Measurements from ENCODE around the gene NANP. TPM values are rescaled to one million over a fixed set of nuclear protein-coding genes. Genes with fewer than 3 reads are reported as not detected.
A peak's percentile ranks its signal among the peaks of the same experiment; 100 is the strongest.

NANP gene
- total and polyA plus RNA-seq, 9 of the 15 experiments (the other 6 are each of a cell fraction or from before 2014, with no cell fraction given): 5.4 to 8.4 (median 6.9) TPM

DNA sequence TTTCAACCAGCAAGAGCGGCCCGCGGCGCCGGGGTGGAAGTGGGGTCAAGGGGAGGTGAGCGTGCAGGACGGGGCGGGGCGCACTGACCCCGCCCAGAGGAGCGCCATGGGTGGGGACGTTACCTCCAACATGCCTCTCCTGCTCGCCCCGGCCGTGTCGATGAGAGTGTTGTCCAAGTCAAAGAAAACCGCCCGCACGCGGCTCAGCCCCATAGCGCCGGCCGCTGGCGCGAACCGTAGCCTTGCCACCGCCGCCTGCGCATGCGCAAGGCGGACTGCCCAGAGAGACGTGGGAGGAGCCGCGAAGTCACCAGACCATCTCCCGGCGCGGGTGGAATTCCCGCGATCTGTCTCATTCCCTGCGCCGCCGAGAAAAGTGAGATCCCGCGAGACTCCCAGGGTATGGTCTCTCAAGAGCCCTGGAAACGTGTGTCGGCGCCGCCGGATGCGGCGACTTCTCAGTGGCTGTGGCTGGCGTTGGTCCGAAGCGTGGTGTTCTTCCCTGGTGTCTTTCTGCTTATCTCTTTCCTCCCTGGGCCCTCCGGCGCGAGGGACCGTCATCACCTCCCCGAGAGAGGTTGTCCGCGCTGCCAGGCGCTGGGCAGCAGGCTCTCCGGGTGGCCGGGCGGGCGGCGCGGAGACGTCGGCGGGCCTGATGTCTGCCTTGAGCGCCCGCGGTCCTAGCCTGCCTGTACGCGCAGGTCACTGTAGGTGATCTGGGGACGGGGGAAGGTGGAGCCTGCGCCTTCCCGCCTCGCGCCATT is at the start of gene NANP (continued):
- TF ChIP-seq EZH2 (IDR thresholded peaks at IDR 0.05; ENCODE audit: borderline replicate concordance, low read depth, low read length): no peak
- no peak for TF ChIP-seq TEAD2 (tag; IDR thresholded peaks at IDR 0.05)
- TF ChIP-seq CHD4 (IDR thresholded peaks at IDR 0.05; ENCODE audit: insufficient read depth, insufficient replicate concordance, low read depth, low read length, poor library complexity, severe bottlenecking): no peak
- no peak for TF ChIP-seq TGIF2 (CRISPR knock-in tag; IDR thresholded peaks at IDR 0.05)
- no peak for TF ChIP-seq ZNF75A (CRISPR knock-in tag; IDR thresholded peaks at IDR 0.05)
- no peak for TF ChIP-seq BRD9 (IDR thresholded peaks at IDR 0.05; ENCODE audit: low read depth, partially characterized antibody)
- no peak for TF ChIP-seq ZNF311 (CRISPR knock-in tag; IDR thresholded peaks at IDR 0.05)
- TF ChIP-seq MTF1 (CRISPR knock-in tag; IDR thresholded peaks at IDR 0.05; ENCODE audit: borderline replicate concordance): no peak
- TF ChIP-seq NRF1 (conservative IDR thresholded peaks at IDR 0.05 in 1 of 2, IDR thresholded peaks at IDR 0.05 in 1 of 2): peak; percentile 99
- peak; percentile 54 for TF ChIP-seq GABPA (tag; conservative IDR thresholded peaks at IDR 0.05; ENCODE audit: low read depth)
- TF ChIP-seq, protein P1, sequence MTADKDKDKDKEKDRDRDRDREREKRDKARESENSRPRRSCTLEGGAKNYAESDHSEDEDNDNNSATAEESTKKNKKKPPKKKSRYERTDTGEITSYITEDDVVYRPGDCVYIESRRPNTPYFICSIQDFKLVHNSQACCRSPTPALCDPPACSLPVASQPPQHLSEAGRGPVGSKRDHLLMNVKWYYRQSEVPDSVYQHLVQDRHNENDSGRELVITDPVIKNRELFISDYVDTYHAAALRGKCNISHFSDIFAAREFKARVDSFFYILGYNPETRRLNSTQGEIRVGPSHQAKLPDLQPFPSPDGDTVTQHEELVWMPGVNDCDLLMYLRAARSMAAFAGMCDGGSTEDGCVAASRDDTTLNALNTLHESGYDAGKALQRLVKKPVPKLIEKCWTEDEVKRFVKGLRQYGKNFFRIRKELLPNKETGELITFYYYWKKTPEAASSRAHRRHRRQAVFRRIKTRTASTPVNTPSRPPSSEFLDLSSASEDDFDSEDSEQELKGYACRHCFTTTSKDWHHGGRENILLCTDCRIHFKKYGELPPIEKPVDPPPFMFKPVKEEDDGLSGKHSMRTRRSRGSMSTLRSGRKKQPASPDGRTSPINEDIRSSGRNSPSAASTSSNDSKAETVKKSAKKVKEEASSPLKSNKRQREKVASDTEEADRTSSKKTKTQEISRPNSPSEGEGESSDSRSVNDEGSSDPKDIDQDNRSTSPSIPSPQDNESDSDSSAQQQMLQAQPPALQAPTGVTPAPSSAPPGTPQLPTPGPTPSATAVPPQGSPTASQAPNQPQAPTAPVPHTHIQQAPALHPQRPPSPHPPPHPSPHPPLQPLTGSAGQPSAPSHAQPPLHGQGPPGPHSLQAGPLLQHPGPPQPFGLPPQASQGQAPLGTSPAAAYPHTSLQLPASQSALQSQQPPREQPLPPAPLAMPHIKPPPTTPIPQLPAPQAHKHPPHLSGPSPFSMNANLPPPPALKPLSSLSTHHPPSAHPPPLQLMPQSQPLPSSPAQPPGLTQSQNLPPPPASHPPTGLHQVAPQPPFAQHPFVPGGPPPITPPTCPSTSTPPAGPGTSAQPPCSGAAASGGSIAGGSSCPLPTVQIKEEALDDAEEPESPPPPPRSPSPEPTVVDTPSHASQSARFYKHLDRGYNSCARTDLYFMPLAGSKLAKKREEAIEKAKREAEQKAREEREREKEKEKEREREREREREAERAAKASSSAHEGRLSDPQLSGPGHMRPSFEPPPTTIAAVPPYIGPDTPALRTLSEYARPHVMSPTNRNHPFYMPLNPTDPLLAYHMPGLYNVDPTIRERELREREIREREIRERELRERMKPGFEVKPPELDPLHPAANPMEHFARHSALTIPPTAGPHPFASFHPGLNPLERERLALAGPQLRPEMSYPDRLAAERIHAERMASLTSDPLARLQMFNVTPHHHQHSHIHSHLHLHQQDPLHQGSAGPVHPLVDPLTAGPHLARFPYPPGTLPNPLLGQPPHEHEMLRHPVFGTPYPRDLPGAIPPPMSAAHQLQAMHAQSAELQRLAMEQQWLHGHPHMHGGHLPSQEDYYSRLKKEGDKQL (CRISPR knock-in tag; IDR thresholded peaks at IDR 0.05; ENCODE audit: borderline replicate concordance): no peak
- TF ChIP-seq ZNF282 (CRISPR knock-in tag; IDR thresholded peaks at IDR 0.05): no peak
- TF ChIP-seq, protein P2, sequence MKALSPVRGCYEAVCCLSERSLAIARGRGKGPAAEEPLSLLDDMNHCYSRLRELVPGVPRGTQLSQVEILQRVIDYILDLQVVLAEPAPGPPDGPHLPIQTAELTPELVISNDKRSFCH (CRISPR knock-in tag; IDR thresholded peaks at IDR 0.05): no peak
- TF ChIP-seq, protein P2 (tag; IDR thresholded peaks at IDR 0.05): 0 out of 2 replicates have a peak, but pooled peaks have one; percentile 31
- no peak for TF ChIP-seq RFX5 (IDR thresholded peaks at IDR 0.05; ENCODE audit: low read depth, low read length)
- peak; percentile 84 for TF ChIP-seq SREBF1 (IDR thresholded peaks at IDR 0.05; ENCODE audit: borderline replicate concordance, low read depth, low read length)
- TF ChIP-seq ILK (tag; IDR thresholded peaks at IDR 0.05; ENCODE audit: borderline replicate concordance, low read depth): no peak
- TF ChIP-seq HNRNPL (IDR thresholded peaks at IDR 0.05; ENCODE audit: low read depth, low read length): no peak
- TF ChIP-seq ZNF696 (CRISPR knock-in tag; conservative IDR thresholded peaks at IDR 0.05): no peak
- TF ChIP-seq SRSF9 (IDR thresholded peaks at IDR 0.05; ENCODE audit: borderline replicate concordance, low read depth, low read length): no peak
